Fibroblast of skin of back (primary cell): ENCODE data around the gene CLPTM1L.
"Not testable (repeated sequence)": the region's sequence is repeated elsewhere in the genome, so short reads cannot be mapped to it uniquely, and the experiment has no call there.

Experiments
- DNase-seq: peaks from one replicate; pipeline ENCODE4 v3.0.0-alpha.2; 2013

The CLPTM1L gene

DNA sequence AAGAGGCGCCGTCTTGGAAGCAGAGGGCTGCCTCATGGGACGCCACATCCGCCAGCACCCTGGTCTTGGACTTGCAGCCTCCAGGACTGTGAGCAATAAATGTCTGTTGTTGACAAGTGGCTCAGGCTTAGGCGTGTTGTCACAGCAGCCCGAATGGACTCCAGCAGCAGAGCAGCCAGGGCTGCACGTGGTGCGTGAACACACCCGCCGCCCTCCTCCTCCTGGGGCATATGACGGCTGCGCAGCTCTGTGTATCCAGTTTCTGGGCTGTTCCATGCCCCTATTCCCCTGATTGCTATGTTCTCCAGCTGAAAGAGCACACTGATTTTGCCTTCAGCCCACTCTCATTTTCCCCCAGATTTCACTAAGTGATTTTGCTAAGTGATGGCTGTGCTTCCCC, 36.0 kb upstream of the CLPTM1L start:
- no peak for DNase-seq

DNA sequence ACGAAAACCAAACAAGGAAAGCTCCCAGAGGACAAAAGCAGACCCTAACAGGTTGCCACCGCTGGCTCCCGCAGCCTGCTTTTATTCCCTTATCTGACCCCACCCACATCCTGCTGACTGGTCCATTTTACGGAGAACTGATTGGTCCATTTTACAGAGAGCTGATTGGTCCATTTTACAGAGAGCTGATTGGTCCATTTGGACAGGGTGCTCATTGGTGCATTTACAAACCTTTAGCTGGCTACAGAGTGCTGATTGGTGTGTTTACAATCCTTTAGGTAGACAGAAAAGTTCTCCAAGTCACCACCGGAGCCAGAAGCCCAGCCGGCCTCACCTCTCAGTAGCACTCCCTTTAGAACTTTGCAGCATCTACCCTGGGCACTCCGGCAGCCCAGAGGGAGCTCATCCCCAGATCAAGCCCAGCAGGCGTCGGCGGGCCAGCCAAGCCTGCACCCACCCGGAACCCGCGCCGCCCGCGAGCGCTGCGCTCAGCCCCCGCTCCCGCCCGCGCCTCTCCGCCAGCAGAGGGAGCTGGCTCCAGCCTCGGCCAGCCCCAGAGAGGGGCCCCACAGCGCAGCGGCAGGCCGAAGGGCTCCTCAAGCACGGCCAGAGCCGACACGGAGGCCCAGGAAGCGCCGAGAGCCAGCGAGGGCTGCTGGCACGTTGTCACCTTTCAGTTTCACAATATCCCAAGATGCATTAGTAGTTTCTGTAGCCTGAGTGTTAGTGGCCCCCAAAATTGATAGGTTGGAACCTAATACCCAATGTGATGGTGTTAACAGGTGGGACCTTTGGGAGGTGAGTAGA, 35.3 kb upstream of the CLPTM1L start:
- DNase-seq: peak; percentile 2

DNA sequence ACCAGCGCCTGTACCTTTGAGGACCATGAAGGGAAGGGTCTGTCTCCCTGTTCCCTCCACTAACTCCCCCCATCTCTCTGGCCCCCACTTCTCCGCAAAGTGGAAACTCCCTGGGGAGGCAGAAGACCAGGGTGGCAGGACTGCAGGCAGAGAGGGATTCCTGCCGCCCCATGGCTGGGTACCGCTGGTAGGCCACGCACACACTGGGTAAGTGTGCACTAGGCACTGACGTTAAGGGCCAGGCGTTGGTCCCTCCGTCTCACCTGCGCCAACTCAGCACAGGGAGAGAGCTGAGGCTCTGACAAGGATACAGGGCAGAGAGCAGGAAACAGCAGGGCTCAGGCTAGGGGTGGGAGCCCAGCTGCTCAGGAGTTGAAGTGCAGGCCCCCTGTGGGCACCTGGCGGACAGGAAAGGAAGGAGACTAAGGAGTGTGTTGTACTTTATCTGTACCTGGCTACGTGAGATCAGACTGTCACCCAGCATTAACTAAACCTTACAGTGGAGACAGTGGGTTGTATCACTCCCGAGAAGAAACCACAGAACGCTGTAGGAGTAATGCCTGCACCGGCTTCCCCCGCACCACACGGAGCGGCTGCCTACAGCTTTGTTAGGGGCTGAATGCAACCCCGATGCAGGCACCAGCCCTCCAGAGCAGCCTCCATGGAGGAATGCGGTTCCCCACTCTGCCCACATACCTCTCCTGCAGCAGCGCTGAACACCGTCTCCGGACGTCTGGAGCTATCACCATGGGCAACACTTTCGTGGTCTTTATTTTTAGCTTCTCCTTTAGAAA, 34.2 kb upstream of the CLPTM1L start:
- no peak for DNase-seq

DNA sequence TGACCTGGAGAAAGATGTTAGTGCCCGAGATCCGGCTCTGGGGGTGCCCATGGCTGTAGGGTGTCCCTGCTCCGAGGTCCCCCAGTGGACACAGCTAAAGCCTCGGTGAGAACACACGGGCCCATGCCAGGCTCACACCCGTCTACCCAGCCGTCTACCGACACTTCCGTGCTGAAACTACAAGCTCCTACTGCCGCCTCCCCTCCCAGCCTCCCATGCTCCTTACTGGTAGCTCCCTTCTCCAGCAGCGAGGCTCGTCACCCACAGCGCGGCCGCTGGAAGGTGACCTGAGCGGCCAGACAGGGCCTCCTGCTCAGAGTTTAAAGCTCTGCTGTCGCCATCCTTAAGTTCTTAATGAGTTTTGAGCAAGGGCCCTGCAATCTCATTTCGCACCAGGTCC, 33.2 kb upstream of the CLPTM1L start:
- DNase-seq: no peak

DNA sequence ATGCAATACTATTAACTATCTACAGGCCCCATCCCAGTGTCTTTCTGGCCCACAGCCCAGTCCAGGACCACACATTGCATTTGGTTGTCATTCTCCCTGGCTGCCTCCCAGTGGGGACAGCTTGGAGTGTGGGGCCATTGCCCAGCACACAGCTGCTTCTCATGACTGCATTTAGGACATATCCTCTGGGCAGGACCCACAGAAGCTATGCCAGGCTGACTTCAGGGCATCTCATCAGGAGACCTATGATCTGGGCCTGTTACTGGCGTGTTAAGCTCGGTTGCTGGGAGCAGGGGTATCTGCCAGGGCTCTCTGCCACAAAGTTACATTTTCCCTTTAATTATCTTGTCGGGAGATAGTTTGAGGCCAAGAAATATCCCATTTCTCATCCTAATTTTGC, 32.1 kb upstream of the CLPTM1L start:
- no peak for DNase-seq

DNA sequence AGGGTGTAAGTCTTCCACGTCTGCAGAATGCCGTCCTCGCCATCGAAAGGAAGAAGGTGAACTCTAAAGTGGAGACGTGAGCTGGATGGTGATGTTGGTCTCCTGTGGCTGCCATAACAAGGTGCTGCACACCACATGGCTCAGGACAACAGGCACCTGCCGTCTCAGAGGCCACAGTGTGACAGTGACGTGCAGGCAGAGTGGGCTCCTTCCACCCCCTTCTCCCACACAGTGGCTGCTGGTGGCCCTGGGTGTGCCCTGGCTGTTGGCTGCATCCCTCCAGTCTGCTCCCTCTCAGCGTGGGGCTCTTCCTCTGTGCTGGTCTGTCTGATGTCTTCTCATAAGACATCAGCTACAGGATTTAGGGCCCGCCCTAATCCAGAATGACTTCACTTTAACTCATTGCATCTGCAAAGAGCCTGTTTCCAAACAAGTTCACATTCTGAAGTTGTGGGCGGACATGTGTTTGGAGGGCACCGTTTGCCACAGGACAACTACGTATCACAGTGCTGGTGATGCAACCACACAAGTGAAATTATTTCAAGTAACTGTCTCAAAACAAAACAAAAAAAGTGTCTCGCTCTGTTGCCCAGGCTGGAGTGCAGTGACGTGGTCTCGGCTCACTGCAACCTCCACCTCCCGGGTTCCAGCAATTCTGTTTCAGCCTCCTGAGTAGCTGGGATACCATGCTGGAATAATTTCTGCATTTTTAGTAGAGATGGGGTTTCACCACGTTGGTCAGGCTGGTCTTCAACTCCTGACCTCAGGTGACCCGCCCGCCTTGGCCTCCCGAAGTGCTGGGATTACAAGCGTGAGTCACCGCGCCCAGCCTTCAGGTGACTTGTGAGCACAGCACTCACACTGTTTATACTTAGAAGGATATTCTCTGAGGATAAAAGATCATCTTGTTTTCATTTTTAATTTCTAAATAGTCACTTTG, 31.2 kb upstream of the CLPTM1L start:
- DNase-seq: no peak

DNA sequence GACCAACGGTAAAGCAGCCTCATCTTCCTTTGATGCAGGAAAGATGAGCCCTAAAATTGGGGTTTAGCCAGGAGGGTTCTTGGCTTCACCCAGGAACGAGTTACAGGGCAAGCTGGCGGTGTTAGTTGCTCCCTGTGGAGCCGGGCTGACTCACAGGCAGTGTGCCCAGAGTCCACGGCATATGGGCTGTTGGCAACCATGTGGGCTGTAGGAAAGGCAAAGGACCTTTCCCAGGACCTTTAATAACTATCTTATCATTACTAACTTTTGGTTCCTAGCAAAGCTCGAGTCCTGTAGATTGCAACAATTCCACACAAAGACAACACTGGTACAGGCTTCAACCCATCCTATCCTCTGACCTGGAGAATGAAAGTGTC, 29.8 kb upstream of the CLPTM1L start:
- no peak for DNase-seq

DNA sequence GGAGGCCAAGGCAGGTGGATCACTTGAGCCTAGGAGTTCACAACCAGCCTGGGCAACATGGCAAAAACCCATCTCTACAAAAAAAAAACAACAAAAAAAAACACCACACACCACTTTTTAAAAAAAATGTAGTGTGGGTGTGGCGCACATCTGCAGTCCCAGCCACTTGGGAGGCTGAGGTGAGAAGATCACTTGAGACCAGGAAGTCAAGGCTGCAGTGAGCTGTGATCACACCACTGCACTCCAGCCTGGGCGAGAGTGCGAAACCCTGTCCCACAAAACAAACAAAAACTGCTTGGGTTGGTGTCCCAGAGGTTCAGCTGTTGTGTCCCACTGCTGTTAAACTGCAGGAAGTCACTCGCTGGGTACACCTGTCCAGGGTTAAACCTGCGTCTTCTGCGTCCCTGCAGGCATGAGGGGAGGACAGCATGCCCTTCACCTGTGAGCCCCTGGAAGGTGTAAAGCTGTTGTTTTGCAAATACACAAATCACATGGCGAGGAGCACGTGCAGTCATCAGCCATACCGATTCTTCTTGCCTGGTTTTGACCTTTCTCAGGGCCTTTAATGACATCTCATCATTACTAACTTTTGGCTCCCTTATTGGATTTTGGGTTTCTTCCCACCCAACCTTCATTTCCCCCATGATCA, 29.3 kb upstream of the CLPTM1L start:
- DNase-seq: no peak

DNA sequence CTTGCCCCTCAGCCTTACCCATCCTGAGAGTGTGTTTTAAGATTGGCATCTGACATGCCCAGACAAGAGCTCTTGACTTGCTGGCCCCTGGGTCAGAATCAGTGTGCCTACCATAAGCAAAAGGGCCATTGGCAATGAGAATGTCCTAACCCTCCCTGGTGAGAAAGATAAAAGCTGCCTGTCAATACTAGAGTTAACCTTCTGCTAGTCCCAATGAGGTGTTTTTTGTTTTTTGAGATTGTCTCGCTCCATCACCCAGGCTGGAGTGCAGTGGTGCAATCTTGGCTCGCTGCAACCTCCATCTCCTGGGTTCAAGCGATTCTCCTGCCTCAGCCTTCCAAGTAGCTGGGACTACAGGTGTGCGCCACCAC, 27.1 kb upstream of the CLPTM1L start:
- DNase-seq: not testable (repeated sequence)

DNA sequence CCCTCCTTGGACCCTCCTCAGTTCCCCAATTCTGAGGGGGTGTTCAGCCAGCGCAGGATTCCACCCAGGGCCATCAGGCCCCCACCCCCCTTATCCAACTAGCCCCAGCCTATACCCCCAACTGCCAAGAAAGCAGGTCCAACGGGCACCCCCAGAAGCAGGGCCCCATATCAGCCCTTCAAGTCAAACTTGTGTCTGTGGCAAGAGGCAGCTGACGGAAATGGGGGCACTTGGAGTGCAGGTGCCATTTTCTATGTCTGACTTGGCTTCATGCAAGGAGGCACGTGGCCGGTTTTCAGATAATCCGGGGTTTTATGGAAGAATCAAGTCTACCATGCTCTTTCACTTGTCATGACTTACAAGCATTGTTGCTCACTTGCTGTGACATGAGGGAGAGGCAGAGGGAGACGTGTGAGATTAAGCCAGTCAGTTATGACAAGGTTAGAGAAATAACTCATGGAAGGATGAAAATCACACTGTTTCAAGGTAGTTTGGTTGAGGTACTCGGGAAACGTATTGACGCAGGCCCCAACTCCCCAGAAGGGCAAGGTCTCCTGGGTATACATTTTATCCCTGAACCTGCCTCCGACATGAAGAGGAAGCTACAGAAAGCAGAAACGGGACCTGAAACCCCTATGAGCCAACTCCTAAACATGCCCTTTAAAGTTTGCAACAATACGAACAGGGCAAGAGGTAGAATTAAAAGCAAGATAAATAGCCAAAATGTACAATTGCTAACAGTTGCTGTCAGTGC, 26.5 kb upstream of the CLPTM1L start:
- no peak for DNase-seq

DNA sequence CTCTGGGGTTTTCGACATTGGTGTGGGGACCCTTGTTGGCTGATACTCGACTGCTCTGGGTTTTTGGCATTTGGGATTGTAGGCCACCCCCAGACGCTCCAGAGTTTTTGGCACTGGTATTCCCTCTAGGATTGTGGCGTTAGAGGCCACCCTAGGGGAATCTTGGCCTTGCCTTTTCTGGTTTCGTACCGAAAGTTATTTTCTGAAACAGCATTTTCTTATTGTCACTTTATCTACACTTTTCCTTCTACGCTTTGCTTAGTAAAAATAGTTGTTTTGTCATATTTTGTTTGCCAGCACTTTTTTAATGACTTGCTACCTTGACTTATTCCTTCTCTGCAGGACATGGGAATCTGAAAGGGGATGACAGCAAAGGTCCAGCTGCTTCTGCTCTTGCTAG, 25.1 kb upstream of the CLPTM1L start:
- DNase-seq: no peak

DNA sequence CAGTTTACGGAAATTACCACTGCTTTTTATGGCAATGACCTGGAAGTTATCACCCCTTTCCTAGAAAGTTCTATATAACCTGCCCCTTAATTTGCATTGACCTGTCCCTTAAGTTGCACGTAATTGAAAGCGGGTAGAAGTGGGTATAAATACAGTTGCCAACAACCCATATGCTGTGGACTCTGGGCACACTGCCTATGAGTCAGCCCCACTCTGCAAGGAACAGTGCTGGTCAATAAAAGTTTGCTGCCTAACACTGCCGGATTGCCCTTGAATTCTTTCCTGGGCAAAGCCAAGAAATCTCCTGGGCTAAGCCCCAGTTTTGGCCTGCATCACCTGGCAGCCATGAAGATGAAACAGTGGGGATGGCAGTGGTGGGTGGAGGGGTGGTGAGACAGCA, 23.9 kb upstream of the CLPTM1L start:
- DNase-seq: no peak

DNA sequence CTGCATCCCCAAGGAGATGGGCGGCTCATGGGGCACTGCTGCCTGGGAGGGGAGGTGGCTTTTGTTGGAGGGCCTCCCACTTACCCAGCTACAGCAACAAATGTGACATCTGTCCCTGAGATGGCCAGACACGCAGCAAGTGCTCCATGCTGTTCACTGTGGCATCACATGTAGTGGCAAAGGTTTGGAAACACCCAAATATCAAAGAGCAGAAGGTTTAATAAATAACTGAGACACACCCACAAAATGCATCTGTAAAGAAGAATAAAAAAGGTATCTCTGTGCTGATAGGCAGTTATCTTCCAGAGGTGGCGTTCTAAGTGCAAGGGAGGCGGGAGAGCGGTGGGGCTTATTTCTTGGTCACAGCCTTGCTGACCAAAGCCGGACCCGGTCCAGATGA, 23.3 kb upstream of the CLPTM1L start:
- DNase-seq: no peak

DNA sequence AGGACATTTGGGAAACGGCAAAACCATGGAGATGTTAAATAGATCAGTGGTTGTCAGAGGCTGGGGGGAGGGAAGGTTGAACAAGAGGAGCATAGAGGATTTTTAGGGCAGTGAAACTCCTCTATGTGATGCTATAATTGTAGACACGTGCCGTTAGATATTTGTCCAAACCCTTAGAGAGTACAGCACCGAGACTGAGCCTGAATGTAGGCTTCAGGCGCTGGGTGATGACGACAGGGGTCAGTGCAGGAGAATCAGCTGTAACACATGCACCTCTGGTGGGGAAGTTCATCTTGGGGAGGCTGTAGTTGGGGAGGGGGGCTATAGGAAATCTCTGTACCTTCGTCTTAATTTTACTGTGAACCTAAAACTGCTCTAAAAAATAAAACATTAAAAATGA, 22.2 kb upstream of the CLPTM1L start:
- DNase-seq: no peak

DNA sequence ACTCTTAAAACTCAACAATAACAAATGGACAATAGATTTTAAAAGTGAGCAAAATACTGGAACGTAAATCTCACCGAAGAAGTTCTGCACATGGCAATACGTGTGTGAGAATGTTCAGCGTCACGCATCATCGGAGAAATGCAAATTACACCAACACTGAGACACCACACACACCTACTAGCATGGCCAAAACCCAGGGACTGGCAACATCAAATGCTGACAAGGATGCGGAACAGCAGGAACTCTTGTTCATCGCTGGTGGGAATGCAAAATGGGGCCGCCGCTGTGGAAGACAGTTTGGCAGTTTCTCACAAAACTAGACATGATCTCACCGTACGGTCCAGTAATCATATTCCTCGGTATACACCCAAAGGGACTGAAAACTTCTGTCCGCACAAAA, 21.6 kb upstream of the CLPTM1L start:
- DNase-seq: no peak

DNA sequence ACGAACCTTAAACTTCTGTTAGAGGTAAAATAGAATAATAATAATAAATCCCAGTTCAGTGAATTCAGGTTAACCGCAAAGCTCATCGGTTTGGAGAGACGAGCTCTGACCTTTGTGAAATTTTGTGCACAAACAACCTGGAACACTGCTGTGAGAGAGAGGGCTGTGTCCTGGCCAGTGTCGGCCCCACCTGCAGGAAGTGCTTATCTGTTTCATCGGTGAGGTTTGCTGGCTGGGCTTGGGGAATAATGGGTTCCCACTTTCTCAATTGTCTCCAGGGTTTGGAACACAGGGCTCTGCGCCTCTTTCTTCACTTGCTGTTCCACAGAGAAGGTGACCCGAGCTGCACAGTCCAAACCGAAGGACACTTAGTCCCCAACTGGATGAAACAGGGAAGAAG, 19.3 kb upstream of the CLPTM1L start:
- no peak for DNase-seq

DNA sequence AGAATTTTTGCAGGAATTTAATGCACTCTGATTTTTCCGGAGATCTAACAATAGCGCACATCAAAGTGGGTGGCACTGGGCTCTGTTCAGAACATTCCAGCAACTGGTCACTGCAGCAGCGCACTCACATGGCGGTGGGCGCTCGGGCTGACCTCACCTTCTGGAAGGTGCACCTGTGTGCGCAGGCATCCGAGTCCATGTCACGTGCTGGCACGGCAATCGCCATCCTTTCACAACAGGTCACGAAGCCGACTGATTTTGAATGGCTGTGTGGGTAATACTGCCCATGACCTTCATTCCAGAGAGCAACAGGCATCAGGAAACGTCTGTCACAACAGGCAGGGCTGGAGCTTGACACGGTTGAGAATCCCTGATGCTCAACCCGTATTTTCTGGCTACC, 18.7 kb upstream of the CLPTM1L start:
- DNase-seq: no peak

DNA sequence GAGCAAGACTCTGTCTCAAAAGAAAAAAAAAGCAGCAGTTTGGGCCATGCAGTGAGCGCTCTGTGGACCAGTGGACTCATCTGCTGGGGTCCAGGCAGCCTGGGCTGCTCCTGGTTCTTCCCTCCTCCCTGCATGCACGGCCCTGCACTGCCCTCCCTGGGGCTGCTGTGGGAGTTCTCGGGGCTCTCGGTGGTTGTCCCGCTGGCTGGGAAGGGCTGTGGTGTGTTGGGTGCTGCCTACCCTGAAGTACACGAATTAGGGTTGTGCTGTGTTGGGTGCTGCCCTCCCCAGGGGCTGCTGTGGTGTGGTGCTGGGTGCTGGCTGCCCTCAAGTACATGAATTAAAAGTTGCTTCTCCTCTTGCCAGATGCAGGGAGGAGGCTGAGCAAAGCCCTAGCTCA, 18.3 kb upstream of the CLPTM1L start:
- DNase-seq: no peak

DNA sequence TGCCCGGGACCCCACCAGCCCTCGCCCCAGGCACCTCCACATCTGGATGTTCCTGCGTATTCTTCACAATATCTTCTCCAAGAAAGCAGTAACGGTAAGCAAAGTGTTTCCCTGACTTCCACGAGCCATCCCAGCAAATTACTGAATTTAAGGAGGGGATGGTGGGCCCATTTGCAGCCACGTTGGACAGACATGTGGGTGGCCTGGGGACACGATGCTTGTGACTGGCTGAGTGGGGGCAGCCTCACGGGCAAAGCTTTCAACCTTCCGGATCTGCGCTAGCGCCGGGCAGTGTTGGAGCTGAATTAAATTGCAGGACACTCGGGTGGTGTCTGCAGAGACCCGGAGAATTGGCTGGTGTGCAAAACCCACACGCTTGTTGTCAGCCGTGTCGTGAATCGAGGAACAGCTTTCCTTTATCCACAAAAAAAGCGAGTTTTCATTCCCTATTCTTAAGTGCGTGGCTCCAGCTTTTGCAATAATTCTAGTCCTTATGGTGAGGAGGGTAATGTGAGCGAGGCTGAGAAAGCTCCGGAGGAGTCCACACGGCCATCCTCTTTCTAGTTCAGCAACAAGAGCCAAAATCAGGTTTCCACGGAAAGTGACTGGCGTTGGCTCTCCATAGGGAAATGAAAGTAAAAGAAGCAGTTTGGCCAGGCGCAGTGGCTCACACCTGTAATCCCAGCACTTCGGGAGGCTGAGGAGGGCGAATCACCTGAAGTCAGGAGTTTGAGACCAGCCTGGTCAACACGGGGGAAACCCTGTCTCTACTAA, 17.5 kb upstream of the CLPTM1L start:
- no peak for DNase-seq

DNA sequence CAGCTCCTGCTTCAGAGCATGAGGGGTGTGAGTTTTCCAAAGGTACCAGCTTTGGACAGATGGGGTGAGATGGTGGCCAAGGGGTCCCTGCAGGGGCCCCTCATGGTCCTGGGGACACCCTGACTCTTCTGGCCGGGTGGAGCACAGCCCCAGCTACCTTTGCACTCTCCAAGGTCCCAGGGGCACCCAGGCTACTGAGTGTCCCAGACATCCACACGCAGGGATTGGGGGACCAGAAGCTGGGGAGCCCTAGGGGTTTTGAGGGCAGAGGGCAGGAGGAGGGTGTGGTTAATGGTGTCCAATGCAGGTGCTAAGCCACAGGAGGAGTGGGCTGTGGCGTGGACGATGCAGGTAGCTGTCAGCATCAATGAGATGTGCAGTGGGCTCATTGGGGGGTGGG, 16.0 kb upstream of the CLPTM1L start:
- DNase-seq: no peak

DNA sequence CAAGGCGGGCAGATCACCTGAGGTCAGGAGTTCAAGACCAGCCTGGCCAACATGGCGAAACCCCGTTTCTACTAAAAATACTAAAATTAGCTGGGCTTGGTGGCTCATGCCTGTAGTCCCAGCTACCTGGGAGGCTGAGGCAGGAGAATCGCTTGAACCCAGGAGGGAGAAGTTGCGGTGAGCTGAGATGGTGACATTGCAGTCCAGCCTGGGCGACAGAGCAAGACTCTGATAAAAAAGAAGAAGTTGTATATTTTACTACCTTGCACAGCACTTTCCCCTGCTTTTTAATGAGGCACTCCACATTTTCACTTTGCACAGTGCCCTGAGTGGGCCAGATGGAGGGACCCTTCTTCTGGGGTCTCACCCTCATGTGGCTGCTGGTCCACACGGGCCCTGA, 15.5 kb upstream of the CLPTM1L start:
- not testable (repeated sequence) for DNase-seq
